ENCODE data around the gene TPP1.

The TPP1 gene

DNA sequence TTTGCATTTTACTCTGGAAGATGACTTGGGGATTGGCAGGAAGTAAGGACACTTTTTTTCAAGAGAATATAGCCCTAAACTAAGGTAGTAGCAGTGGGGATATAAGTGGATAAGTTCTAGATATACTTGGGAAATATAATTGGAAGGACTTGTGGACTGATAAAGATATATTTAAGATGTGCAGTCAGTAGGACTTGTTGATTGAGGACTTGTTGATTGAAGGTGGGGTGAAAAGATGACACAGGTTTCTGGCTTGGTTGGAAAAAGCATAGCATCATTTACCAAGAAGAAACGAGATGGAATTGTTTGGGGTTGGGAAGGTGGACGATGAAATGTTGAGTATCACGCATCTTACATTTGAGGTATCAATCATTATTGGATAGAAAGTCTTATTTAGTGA lies 5.7 kb downstream of the TPP1 start:
- 100% methylated on average over 2 of the region's 3 CpGs for WGBS (ENCODE audit: extremely low coverage, insufficient coverage, insufficient read length)
- Histone ChIP-seq H4K91ac (ENCODE audit: low read depth, low read length) (no peak overlapping the region), H3K79me2 (ENCODE audit: control insufficient read depth, insufficient read depth, low read length, poor library complexity) (peaks cover 9% of the 10 kb centered on the region), H3K4me2 (ENCODE audit: low read length) (peak overlapping the region; percentile 65), H3K9ac (ENCODE audit: low read length) (no peak overlapping the region), H3K27ac (ENCODE audit: low read depth, low read length) (no peak overlapping the region), H2AK5ac (ENCODE audit: low read length) (no peak overlapping the region), H4K8ac (ENCODE audit: low read depth, low read length) (no peak overlapping the region), H2BK120ac (ENCODE audit: insufficient read depth, low read length, poor library complexity) (no peak overlapping the region), H2AFZ (ENCODE audit: insufficient read depth, low read length, poor library complexity) (no peak overlapping the region), H3K9me3 (ENCODE audit: insufficient read depth, low read depth, low read length) (no peaks in the 10 kb centered on the region), H4K12ac (ENCODE audit: low read depth, low read length) (no peak overlapping the region), H3K23ac (ENCODE audit: low read length) (no peak overlapping the region), H2BK5ac (ENCODE audit: low read depth, low read length, poor library complexity) (no peak overlapping the region), H3K4me3 (ENCODE audit: low read depth, low read length) (no peak overlapping the region), H3K36me3 (ENCODE audit: control insufficient read depth in 1 of 2, insufficient read depth in 2 of 2, low read length in 2 of 2) (peaks cover 31 to 51% of the 10 kb centered on the region in 2 experiments), H3K4me1 (ENCODE audit: control insufficient read depth in 1 of 2, insufficient read depth in 2 of 2, low read length in 2 of 2) (peaks cover 4 to 12% of the 10 kb centered on the region in 2 experiments), H2BK12ac (ENCODE audit: low read length) (no peak overlapping the region), H3K27me3 (ENCODE audit: insufficient read depth, low read length) (no peaks in the 10 kb centered on the region), H3K14ac (ENCODE audit: low read length) (no peak overlapping the region), H3K4ac (ENCODE audit: low read depth, low read length) (no peak overlapping the region), H3K79me1 (ENCODE audit: low read length) (peaks cover 14% of the 10 kb centered on the region), H3K18ac (ENCODE audit: low read length) (no peak overlapping the region)
- no peak for DNase-seq

GRCh38 chr11:6612213-6613041 lies 6.8 kb downstream of the TPP1 start, which contains the start of gene TAF10:
TSS of gene TAF10 (minus strand) at chr11:6612216. CDS start at chr11:6612189, 27 bp downstream.
- Histone ChIP-seq H3K4me2 (ENCODE audit: low read length) (peak within 1 kb of the TSS; percentile 72), H3K4me3 (ENCODE audit: low read depth, low read length) (peak within 1 kb of the TSS; percentile 91), H2AK5ac (ENCODE audit: low read length) (peak within 1 kb of the TSS; percentile 80), H3K27me3 (ENCODE audit: insufficient read depth, low read length) (no peaks in the 10 kb centered on the region), H3K36me3 (ENCODE audit: control insufficient read depth in 1 of 2, insufficient read depth in 2 of 2, low read length in 2 of 2) (peaks cover 38 to 59% of the 10 kb centered on the region in 2 experiments), H4K8ac (ENCODE audit: low read depth, low read length) (peak within 1 kb of the TSS; percentile 82), H2BK12ac (ENCODE audit: low read length) (peak within 1 kb of the TSS; percentile 1), H2AFZ (ENCODE audit: insufficient read depth, low read length, poor library complexity) (peak within 1 kb of the TSS; percentile 81), H3K4me1 (ENCODE audit: control insufficient read depth in 1 of 2, insufficient read depth in 2 of 2, low read length in 2 of 2) (peaks cover 6 to 20% of the 10 kb centered on the region in 2 experiments), H3K79me1 (ENCODE audit: low read length) (peaks cover 19% of the 10 kb centered on the region), H4K91ac (ENCODE audit: low read depth, low read length) (peak within 1 kb of the TSS; percentile 94), H3K9ac (ENCODE audit: low read length) (peak within 1 kb of the TSS; percentile 90), H2BK5ac (ENCODE audit: low read depth, low read length, poor library complexity) (peak within 1 kb of the TSS; percentile 79), H3K79me2 (ENCODE audit: control insufficient read depth, insufficient read depth, low read length, poor library complexity) (peaks cover 9% of the 10 kb centered on the region), H3K14ac (ENCODE audit: low read length) (peak within 1 kb of the TSS; percentile 94), H2BK120ac (ENCODE audit: insufficient read depth, low read length, poor library complexity) (peak within 1 kb of the TSS; percentile 70), H3K23ac (ENCODE audit: low read length) (no peak within 1 kb of the TSS), H3K9me3 (ENCODE audit: insufficient read depth, low read depth, low read length) (no peaks in the 10 kb centered on the region), H3K4ac (ENCODE audit: low read depth, low read length) (peak within 1 kb of the TSS; percentile 87), H3K27ac (ENCODE audit: low read depth, low read length) (peak within 1 kb of the TSS; percentile 96), H3K18ac (ENCODE audit: low read length) (peak within 1 kb of the TSS; percentile 96), H4K12ac (ENCODE audit: low read depth, low read length) (peak within 1 kb of the TSS; percentile 86)
- WGBS (ENCODE audit: extremely low coverage, insufficient coverage, insufficient read length) = no CpG with 5 or more reads among the region's 51 CpGs
- peak; percentile 97 to 98 for DNase-seq

DNA sequence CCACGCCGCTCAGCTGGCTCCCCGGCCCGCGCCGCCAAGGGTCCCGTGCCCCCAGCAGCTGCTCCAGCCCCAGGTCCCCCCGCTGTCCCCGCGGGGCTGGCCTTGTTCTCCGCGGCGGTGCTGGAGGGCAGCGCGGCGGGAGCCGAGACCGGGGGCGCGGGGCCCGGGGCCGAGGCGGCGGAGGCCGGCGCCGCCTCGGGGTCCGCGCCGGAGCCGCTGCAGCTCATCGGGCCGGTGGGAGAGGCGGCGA lies 7.3 kb downstream of the TPP1 start:
- Histone ChIP-seq H2BK120ac (ENCODE audit: insufficient read depth, low read length, poor library complexity) (peak overlapping the region; percentile 29), H2BK12ac (ENCODE audit: low read length) (no peak overlapping the region), H3K4me1 (ENCODE audit: control insufficient read depth in 1 of 2, insufficient read depth in 2 of 2, low read length in 2 of 2) (peaks cover 7 to 21% of the 10 kb centered on the region in 2 experiments), H4K91ac (ENCODE audit: low read depth, low read length) (peak overlapping the region; percentile 91), H3K9ac (ENCODE audit: low read length) (peak overlapping the region; percentile 80), H3K4me2 (ENCODE audit: low read length) (peak overlapping the region; percentile 72), H4K8ac (ENCODE audit: low read depth, low read length) (peak overlapping the region; percentile 82), H3K14ac (ENCODE audit: low read length) (peak overlapping the region; percentile 82), H3K27ac (ENCODE audit: low read depth, low read length) (peak overlapping the region; percentile 79), H3K27me3 (ENCODE audit: insufficient read depth, low read length) (no peaks in the 10 kb centered on the region), H3K4ac (ENCODE audit: low read depth, low read length) (peak overlapping the region; percentile 60), H3K36me3 (ENCODE audit: control insufficient read depth in 1 of 2, insufficient read depth in 2 of 2, low read length in 2 of 2) (peaks cover 38 to 59% of the 10 kb centered on the region in 2 experiments), H3K23ac (ENCODE audit: low read length) (no peak overlapping the region), H2BK5ac (ENCODE audit: low read depth, low read length, poor library complexity) (peak overlapping the region; percentile 79), H3K79me2 (ENCODE audit: control insufficient read depth, insufficient read depth, low read length, poor library complexity) (peaks cover 9% of the 10 kb centered on the region), H3K18ac (ENCODE audit: low read length) (peak overlapping the region; percentile 77), H3K4me3 (ENCODE audit: low read depth, low read length) (peak overlapping the region; percentile 91), H2AFZ (ENCODE audit: insufficient read depth, low read length, poor library complexity) (peak overlapping the region; percentile 42), H4K12ac (ENCODE audit: low read depth, low read length) (peak overlapping the region; percentile 68), H3K79me1 (ENCODE audit: low read length) (peaks cover 20% of the 10 kb centered on the region), H3K9me3 (ENCODE audit: insufficient read depth, low read depth, low read length) (no peaks in the 10 kb centered on the region), H2AK5ac (ENCODE audit: low read length) (peak overlapping the region; percentile 51)
- DNase-seq = no peak
- no CpG with 5 or more reads among the region's 36 CpGs for WGBS (ENCODE audit: extremely low coverage, insufficient coverage, insufficient read length)

GRCh38 chr11:6611092-6611962 lies 7.9 kb downstream of the TPP1 start:
- DNase-seq = no peak
- Histone ChIP-seq H4K91ac (ENCODE audit: low read depth, low read length) (peak overlapping the region; percentile 91), H2BK5ac (ENCODE audit: low read depth, low read length, poor library complexity) (peak overlapping the region; percentile 79), H3K36me3 (ENCODE audit: control insufficient read depth in 1 of 2, insufficient read depth in 2 of 2, low read length in 2 of 2) (peaks cover 38 to 56% of the 10 kb centered on the region in 2 experiments), H3K79me1 (ENCODE audit: low read length) (peaks cover 25% of the 10 kb centered on the region), H3K23ac (ENCODE audit: low read length) (no peak overlapping the region), H3K14ac (ENCODE audit: low read length) (peak overlapping the region; percentile 82), H3K9ac (ENCODE audit: low read length) (peak overlapping the region; percentile 80), H3K27ac (ENCODE audit: low read depth, low read length) (peak overlapping the region; percentile 79), H3K4me2 (ENCODE audit: low read length) (peak overlapping the region; percentile 72), H4K12ac (ENCODE audit: low read depth, low read length) (peak overlapping the region; percentile 68), H2BK12ac (ENCODE audit: low read length) (no peak overlapping the region), H3K4me3 (ENCODE audit: low read depth, low read length) (peak overlapping the region; percentile 91), H4K8ac (ENCODE audit: low read depth, low read length) (peak overlapping the region; percentile 82), H3K27me3 (ENCODE audit: insufficient read depth, low read length) (no peaks in the 10 kb centered on the region), H2AFZ (ENCODE audit: insufficient read depth, low read length, poor library complexity) (peak overlapping the region; percentile 42), H2BK120ac (ENCODE audit: insufficient read depth, low read length, poor library complexity) (peak overlapping the region; percentile 29), H2AK5ac (ENCODE audit: low read length) (peak overlapping the region; percentile 51), H3K9me3 (ENCODE audit: insufficient read depth, low read depth, low read length) (no peaks in the 10 kb centered on the region), H3K4ac (ENCODE audit: low read depth, low read length) (peak overlapping the region; percentile 60), H3K79me2 (ENCODE audit: control insufficient read depth, insufficient read depth, low read length, poor library complexity) (peaks cover 13% of the 10 kb centered on the region), H3K18ac (ENCODE audit: low read length) (peak overlapping the region; percentile 77), H3K4me1 (ENCODE audit: control insufficient read depth in 1 of 2, insufficient read depth in 2 of 2, low read length in 2 of 2) (peaks cover 12 to 25% of the 10 kb centered on the region in 2 experiments)
- WGBS (ENCODE audit: extremely low coverage, insufficient coverage, insufficient read length) = no CpG with 5 or more reads among the region's 39 CpGs

Data from trophoblast cell (in vitro differentiated cells and primary cell).